SKM-1 treated with dmso at 0.1 percent for 144 hours (cell line): ENCODE data around the gene ECSIT.

Source experiments
- DNase-seq: peaks from one replicate; lab custom pipeline; 2025; ENCODE audit not compliant: unreplicated experiment; lab: John Stamatoyannopoulos, UW

ECSIT gene

GRCh38 chr19:11550265-11550664 is 21.3 kb upstream of the ECSIT start:
- no peak for DNase-seq

GRCh38 chr19:11549386-11549953 is 20.5 kb upstream of the ECSIT start:
- DNase-seq: no peak

DNA sequence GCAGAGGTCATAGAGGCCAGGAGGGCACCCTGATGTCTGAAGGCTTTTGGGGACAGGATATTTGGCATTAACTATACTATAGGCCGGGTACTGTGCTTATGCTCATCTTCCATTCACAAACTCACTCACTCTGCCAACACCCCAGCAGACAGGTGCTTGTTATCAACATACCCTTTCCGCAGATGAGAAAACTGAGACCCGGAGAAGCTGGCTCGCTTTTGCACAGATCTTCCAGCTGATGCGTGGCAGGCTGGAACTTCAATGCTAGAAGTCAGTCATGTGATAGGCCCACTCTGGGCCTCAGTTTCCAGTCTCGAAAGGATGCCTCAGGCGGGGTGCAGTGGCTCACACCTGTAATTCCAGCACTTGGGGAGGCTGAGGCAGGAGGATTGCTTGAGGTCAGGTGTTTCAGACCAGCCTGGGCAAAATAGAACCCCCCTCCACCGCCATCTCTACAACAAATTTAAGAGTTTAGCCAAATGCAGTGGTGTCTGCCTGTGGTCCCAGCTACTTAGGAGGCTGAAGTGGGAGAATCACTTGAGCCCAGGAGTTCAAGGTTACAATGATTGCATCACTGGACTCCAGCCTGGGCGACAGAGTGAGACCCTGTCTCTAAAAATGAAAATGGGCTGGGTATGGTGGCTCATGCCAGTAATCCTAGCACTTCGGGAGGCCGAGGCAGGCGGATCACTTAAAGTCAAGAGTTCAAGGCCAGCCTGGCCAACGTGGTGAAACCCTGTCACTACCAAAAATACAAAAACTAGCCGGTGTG is 19.2 kb upstream of the ECSIT start:
- DNase-seq: no peak

DNA sequence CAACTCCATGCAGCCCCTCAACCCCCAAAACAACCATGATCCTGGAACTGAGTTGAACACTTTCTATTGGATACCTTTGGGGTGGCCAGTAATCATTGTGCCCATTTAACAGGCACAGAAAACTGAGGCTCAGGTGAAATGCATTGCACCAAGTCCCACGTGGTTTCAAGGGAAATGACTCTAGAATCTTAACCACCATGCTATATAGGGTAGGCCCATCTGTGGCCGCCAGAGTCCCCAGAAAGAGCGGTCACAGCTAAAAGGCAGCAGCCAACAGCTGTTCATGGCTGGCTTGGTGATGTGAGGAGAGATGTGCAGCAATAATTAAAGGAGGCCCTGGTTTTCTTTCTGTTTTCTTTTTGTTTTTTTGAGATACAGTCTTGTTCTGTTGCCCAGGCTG is 12.3 kb upstream of the ECSIT start:
- DNase-seq: no peak

DNA sequence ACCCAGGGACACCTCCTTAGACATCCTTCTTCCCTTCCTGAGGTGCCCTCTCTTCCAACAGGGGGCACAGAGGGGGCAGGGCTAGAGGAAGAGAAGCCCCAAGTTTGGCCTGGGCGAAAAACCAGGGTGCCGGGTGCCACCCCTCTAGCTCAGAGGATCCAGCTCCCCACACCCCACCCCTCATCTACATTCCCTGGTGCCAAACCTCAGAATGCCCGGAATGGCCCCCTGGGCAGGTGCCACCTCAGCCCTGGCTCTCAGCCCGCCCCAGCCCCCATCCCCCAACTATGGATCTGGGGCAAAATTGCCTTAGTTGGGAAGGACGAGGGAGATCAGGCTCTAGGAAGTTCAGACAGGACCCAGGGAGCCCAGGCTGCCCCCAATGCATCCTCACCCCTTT is 11.7 kb upstream of the ECSIT start:
- DNase-seq: no peak

DNA sequence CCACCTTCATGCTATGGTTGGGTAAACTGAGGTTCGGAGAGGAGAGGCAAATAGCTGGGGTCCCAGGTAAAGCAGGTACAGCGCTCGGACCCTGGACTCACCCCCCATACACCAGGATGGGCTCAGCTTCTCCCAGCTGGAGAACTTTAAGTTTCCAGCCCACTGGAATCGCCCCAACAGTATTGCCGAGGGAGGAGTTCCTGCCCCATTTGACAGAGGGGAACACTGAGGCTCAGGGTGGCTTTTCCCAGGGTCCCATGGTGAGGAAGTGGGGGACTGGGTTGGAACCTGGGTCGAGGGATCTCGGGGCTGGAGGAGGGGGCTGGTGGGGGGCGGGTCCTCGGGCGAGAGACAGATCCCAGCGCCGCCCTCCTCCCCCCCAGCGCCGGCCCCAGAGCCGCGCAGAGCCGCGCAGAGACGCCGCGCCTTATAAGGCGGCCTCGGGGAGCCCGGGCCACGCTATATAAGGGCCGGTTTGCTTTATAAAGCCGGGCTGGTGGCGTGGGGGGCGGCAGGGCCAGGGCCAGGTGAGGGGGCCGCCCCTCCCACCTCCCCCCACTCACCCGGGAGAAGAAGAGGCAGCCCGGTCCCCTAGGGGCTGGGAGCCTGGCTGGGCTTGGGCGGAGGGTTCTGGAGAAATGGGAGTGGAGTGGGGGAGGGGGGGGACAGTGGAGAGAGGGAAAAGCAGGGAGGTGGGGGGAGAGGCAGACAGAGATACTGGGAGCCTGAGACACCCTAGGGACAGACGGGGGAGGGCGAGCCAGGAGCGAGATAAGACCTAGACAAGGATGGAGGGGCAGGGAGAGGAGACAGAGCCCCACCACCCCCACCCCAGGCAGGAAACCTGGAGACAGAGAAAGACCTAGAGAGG is 10.8 kb upstream of the ECSIT start:
- DNase-seq: no peak

DNA sequence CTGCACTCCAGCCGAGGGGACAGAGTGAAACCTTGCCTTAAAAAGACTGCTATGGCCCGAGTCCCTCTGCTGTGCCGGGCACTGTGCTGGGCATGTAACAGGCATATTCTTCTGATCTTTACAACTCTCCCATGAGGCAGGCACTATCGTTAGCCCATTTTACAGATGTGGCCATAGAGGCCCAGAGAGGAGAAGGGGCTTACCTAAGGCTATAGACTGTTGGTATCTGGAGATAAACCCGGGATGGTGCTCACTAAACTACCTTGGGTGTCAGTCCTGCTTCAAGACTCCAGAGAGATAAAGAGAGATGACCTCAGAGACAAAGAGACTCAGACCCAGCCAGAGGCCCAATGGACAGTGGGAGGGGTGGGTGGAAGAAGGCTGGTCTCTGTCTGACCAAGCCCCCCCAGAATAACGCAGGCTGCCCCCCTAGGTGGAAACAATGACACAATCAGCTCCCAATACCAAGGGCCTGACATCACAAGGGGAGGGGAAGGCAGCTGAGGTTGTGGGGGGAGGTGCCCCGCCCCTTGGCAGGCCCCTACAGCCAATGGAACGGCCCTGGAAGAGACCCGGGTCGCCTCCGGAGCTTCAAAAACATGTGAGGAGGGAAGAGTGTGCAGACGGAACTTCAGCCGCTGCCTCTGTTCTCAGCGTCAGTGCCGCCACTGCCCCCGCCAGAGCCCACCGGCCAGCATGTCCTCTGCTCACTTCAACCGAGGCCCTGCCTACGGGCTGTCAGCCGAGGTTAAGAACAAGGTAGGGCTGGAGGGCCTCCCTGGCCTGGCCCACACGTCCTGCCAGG is 9.5 kb upstream of the ECSIT start, which contains the start of gene CNN1:
TSS of gene CNN1 (plus strand) at position 620 of the 805 bp plus-strand sequence. CDS start at position 697, 77 bp downstream.
- DNase-seq: no peak

DNA sequence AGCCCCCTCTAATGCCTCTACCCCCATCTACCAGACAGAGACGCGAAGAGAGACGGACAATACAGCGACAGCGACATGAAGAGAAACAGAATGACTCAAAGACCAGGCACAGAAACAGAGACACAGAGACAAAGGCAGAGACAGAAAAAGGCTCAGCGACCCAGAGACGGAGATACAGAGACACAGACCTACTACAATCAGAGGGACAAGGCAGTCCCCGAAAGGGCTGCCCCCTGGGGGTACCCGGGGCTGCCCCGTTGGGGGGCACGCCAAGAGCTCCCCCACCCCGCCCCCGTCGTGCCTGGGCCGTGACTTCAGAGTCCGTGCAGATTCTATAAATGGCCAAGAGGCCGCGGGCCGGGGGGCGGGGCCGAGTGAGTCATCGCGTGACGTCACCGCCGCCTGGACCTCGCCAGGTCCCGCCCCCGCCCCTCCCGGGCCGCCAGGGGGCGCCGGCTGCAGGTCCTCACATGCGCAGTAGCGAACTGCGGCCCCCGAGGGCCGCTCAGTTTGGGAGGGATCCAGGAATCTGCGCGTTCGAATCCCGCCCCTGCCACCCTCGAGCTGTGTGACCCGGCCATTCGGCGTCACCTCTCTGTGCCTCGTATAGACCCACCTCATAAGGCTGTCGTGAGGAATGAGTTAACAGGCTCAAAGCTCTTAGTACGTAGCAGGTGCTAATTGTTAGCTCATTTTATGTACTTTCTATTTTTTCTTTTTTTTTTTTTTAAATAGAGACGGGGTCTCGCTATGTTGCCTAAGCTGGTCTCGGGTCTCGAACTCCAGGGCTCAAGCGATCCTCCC is 7.1 kb upstream of the ECSIT start:
- peak; percentile 59 for DNase-seq

DNA sequence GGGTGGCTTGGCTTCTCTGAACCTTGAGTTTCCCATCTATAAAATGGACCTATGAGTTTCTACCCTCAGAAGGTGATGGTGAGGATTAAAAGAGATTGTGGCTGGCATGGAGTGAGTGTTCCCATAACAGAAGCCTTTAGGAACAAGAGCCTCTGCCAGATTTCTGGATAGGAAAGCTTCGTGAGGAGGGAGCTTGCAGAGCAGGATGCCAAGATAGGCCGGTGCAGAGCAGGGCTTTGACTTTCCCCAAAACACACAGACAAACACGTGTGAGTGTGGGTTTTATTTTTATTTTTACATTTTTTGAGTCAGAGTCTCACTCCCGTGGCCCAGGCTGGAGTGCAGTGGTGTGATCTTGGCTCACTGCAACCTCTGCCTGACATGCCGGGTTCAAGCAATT is 6.0 kb upstream of the ECSIT start:
- DNase-seq: no peak

DNA sequence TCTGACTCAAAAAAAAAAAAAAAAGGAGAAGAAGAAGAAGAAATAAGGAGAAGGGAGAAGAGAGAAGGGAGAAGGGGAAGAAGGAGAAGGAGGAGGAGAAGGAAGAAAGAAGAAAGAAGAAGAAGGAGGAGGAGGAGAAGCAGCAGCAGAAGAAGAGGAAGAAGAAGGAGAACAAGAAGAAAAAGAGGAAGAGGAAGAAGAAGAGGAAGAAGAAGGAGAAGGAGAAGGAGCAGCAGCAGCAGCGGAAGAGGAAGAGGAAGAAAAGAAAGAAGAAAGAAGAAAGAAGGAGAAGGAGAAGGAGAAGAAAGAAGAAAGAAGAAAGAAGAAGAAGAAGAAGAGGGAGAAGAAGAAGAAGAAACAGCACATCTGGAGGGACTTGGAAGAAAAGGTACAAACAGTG is 5.6 kb upstream of the ECSIT start:
- peak; percentile 9 for DNase-seq

DNA sequence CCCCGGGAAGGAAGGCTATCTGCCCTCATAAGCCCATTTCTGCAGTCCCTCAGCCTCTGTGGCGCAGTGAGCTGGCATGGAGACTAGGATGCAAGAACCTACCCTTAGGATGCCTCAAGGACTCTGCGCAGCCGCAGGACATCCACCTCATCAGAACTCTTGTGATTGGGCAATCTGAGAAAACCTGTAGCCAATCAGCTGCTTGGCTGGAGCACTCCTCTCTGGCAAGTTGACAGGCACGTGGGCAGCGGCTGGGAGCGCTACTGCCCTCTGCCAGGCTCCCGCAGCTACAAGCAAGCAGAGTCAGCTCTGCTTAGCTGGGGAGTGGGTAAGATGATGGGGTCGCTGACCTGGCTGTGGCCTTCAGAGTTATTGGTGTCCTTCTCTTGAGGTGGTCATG is 1.5 kb upstream of the ECSIT start:
- peak; percentile 59 for DNase-seq

GRCh38 chr19:11519138-11519537 is 9.8 kb downstream of the ECSIT start:
- DNase-seq: no peak

GRCh38 chr19:11513946-11514345 is 15.0 kb downstream of the ECSIT start:
- no peak for DNase-seq

GRCh38 chr19:11510444-11510843 is 18.5 kb downstream of the ECSIT start:
- DNase-seq: no peak

GRCh38 chr19:11507370-11508078 is 21.4 kb downstream of the ECSIT start:
- DNase-seq: no peak

GRCh38 chr19:11506967-11507366 is 22.0 kb downstream of the ECSIT start:
- no peak for DNase-seq

DNA sequence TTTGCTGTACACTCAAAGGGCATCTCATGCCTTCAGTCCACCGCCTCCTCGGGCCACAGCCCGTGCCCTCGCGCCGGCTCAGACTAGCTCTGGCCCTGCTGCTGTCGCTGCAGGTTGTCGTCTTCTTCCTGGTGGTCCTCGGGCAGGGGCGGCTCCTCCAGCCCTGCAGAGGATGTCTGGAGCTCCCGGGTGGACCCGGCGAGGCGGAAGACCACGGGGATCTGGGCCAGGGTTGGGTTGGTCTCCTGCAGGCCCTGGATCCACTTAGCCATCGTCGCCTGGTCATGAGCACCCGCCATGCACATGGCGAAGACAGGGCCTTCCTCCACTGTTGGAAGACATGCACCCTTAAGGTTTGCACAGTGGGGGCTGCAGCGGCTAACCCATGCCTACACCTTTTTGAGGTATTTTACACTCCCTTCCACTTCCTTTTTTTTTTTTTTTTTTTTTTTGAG is 22.8 kb downstream of the ECSIT start:
- no peak for DNase-seq

DNA sequence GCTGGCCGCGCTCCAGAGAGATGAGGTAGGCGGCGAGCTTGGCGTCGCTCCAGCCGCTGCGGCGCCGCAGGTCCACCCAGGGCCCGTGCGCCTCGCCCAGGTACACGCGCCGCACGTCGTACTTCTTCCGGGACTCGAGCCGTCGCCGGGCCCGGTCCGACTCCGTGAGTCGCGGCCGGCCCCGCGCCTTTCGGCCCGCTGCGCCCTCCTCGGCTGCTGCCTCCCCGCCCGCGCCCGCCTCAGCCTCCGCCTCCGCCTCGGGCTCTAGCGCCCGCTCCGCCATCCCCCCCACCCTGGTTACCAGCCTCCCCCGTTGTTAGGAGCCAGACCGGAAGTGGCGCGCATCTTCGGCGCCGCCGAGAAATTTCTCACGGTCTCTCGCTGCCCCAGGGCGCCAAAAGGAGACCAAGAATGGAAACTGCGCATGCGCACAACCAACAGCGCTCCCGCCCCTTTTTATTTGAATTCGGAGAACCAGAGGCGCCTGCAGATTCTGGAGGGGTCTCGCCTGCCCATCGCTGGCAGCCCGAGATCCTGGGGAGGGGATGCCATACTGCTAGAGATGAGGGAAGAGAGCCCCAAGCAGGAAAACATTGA is 23.3 kb downstream of the ECSIT start, which contains the start of gene ZNF653:
TSS of gene ZNF653 (minus strand) at position 336 of the 597 bp plus-strand sequence. CDS start at position 283, 53 bp downstream.
- peak; percentile 91 for DNase-seq

GRCh38 chr19:11505032-11505503 is 23.9 kb downstream of the ECSIT start:
- DNase-seq: peak; percentile 93
